Upper lobe of right lung (tissue), 1 donor: Measurements from ENCODE around the gene DNAJC5G. TPM values are rescaled to one million over a fixed set of nuclear protein-coding genes. Genes with fewer than 3 reads are reported as not detected.
A peak's percentile ranks its signal among the peaks of the same experiment; 100 is the strongest.

Source experiments
- ATAC-seq: fragments of 200-7000 bp; cut with Tn5 transposase; one replicate; pipeline ENCODE4 v1.9.1; 2020; ENCODE audit warnings: mild to moderate bottlenecking, moderate library complexity
- DNase-seq: peaks from one replicate; pipeline ENCODE4 v3.0.0-alpha.2; 2020
- H3K27ac ChIP-seq: fragments of 200-600 bp; one replicate; pipeline ENCODE4 v1.8.0; 2022
- H3K27me3 ChIP-seq: fragments of 200-600 bp; one replicate; pipeline ENCODE4 v1.8.0; 2022; ENCODE audit warnings: mild to moderate bottlenecking
- H3K36me3 ChIP-seq: fragments of 200-600 bp; one replicate; pipeline ENCODE4 v1.8.0; 2022
- H3K4me1 ChIP-seq: fragments of 200-600 bp; one replicate; pipeline ENCODE4 v1.8.0; 2022
- H3K4me3 ChIP-seq: fragments of 200-600 bp; one replicate; pipeline ENCODE4 v1.8.0; 2022; ENCODE audit warnings: mild to moderate bottlenecking
- H3K9me3 ChIP-seq: fragments of 200-600 bp; one replicate; pipeline ENCODE4 v1.8.0; 2022
- CTCF ChIP-seq: fragments of 200-600 bp; IDR thresholded peaks from one replicate; pipeline ENCODE4 v1.8.0; 2022; ENCODE audit warnings: antibody characterized with exemption
- intact Hi-C: fragments of 100-400 bp; cut with DNase I; formaldehyde crosslinking; loops from one replicate; pipeline ENCODE4 v1.11.0; 2022
- total RNA-seq: library from RNA; stranded (reverse); fragmentation: NEBNext Ultra II Directional; extraction: Animal tissue kit (Norgen Biotek cat#: 25700); gene quantifications from one replicate; pipeline ENCODE4 v1.2.1, GENCODE V29; 2021
- donor health status: DM: no; HTN: yes; CAD: no; lungs with severe emphysema.

DNAJC5G gene
- total RNA-seq, 1 donor from 2014 or later = not detected

- no peak for TF ChIP-seq CTCF
- ATAC-seq = peak; percentile 5
- H3K27ac ChIP-seq = no peak overlapping the region
- peaks cover 14% of the 10 kb centered on the region for H3K36me3 ChIP-seq
- H3K9me3 ChIP-seq = no peaks in the 10 kb centered on the region
- DNase-seq = no peak
- H3K4me3 ChIP-seq = no peak overlapping the region
- H3K4me1 ChIP-seq = peaks cover 20% of the 10 kb centered on the region
- intact Hi-C loops = no loop called here
- H3K27me3 ChIP-seq = peaks cover 37% of the 10 kb centered on the region
Observed at GRCh38 chr2:27307545-27308358, 32.5 kb downstream of the DNAJC5G start.

- Histone ChIP-seq H3K4me1 (peaks cover 20% of the 10 kb centered on the region), H3K36me3 (peaks cover 14% of the 10 kb centered on the region), H3K27ac (no peak within 1 kb of the TSS), H3K27me3 (peaks cover 37% of the 10 kb centered on the region), H3K9me3 (no peaks in the 10 kb centered on the region), H3K4me3 (no peak within 1 kb of the TSS)
- intact Hi-C loops = no loop called here
- DNase-seq = no peak
- peak; percentile 7 for ATAC-seq
- no peak for TF ChIP-seq CTCF
Observed at GRCh38 chr2:27308359-27308881, 33.2 kb downstream of the DNAJC5G start, which contains the start of gene UCN. TSS of gene UCN (minus strand) at chr2:27308445. CDS start at chr2:27307895, 550 bp downstream.

- Histone ChIP-seq H3K27ac (no peak overlapping the region), H3K36me3 (peaks cover 14% of the 10 kb centered on the region), H3K27me3 (peaks cover 37% of the 10 kb centered on the region), H3K4me1 (peaks cover 20% of the 10 kb centered on the region), H3K4me3 (no peak overlapping the region), H3K9me3 (no peaks in the 10 kb centered on the region)
- TF ChIP-seq CTCF = no peak
- intact Hi-C loops = no loop called here
- ATAC-seq (no peak), DNase-seq (peak; percentile 2)
Observed at GRCh38 chr2:27309651-27310050, 34.4 kb downstream of the DNAJC5G start.

- H3K9me3 ChIP-seq = no peaks in the 10 kb centered on the region
- H3K4me3 ChIP-seq = no peak overlapping the region
- no peak for TF ChIP-seq CTCF
- peaks cover 21% of the 10 kb centered on the region for H3K36me3 ChIP-seq
- ATAC-seq = no peak
- no peak overlapping the region for H3K27ac ChIP-seq
- DNase-seq = no peak
- peaks cover 9% of the 10 kb centered on the region for H3K4me1 ChIP-seq
- H3K27me3 ChIP-seq = peaks cover 19% of the 10 kb centered on the region
- intact Hi-C loops = no loop called here
Observed at GRCh38 chr2:27312152-27312551, 36.9 kb downstream of the DNAJC5G start.

GRCh38 chr2:27313882-27314645, 38.8 kb downstream of the DNAJC5G start:
- no peak for ATAC-seq
- intact Hi-C loops = no loop called here

More at GRCh38 chr2:27313882-27314645, 38.8 kb downstream of the DNAJC5G start:
- DNase-seq = no peak
- H3K36me3 ChIP-seq = peaks cover 27% of the 10 kb centered on the region
- TF ChIP-seq CTCF = no peak
- no peak overlapping the region for H3K4me3 ChIP-seq
- peaks cover under 1% of the 10 kb centered on the region for H3K27me3 ChIP-seq
- H3K27ac ChIP-seq = no peak overlapping the region
- no peaks in the 10 kb centered on the region for H3K9me3 ChIP-seq
- H3K4me1 ChIP-seq = no peaks in the 10 kb centered on the region
